Kidney (tissue), 14 donors: ENCODE measurements around the gene HHATL. TPM values are rescaled to one million over a fixed set of nuclear protein-coding genes. Genes with fewer than 3 reads are reported as not detected.

Experiments
- DNase-seq, 5 donors: peaks; one replicate each; pipeline ENCODE4 v3.0.0-alpha.2; 2013 to 2020
- FAIRE-seq: peaks from 2 replicates; lab custom pipeline; 2012; peaks lifted over from hg19 to GRCh38; lab: Jason Lieb, UNC
- H3K27ac ChIP-seq, 2 donors: one replicate each; pipeline ENCODE4 v1.7.0; 2013; ENCODE audit warnings: low read depth in 2 of 2, low read length in 2 of 2, inconsistent platforms in 1 of 2
- H3K27me3 ChIP-seq: one replicate; pipeline ENCODE4 v1.7.1; 2013; ENCODE audit warnings: low read length, inconsistent platforms; ENCODE audit not compliant: control insufficient read depth, insufficient read depth
- H3K36me3 ChIP-seq, 3 donors: one replicate each; pipeline versions ENCODE4 v1.7.0 to v1.7.1; 2013; ENCODE audit warnings: low read length in 3 of 3, control low read depth in 1 of 3, inconsistent platforms in 1 of 3; ENCODE audit not compliant: insufficient read depth in 3 of 3, control insufficient read depth in 2 of 3
- H3K4me1 ChIP-seq, 3 donors: one replicate each; pipeline versions ENCODE4 v1.7.0 to v1.7.1; 2013; ENCODE audit warnings: low read length in 3 of 3, inconsistent platforms in 1 of 3, low read depth in 1 of 3; ENCODE audit not compliant: control insufficient read depth in 2 of 3, insufficient read depth in 2 of 3
- H3K4me3 ChIP-seq, 3 donors: one replicate each; pipeline versions ENCODE4 v1.7.0 to v1.8.1; 2013; ENCODE audit warnings: low read length in 3 of 3, control low read depth in 1 of 3, inconsistent platforms in 1 of 3
- H3K9ac ChIP-seq, 3 donors: one replicate each; pipeline versions ENCODE4 v1.7.0 to v1.7.1; 2013; ENCODE audit warnings: low read length in 3 of 3, control low read depth in 1 of 3, inconsistent platforms in 1 of 3
- H3K9me3 ChIP-seq, 3 donors: one replicate each; pipeline versions ENCODE4 v1.7.0 to v1.7.1; 2013; ENCODE audit warnings: low read length in 3 of 3, control low read depth in 1 of 3, inconsistent platforms in 1 of 3; ENCODE audit not compliant: control insufficient read depth in 2 of 3, insufficient read depth in 1 of 3
- intact Hi-C: fragments of 100-400 bp; cut with DNase I; formaldehyde crosslinking; loops from one replicate; pipeline ENCODE4 v1.11.1; 2022
- polyA plus RNA-seq: library from polyadenylated mRNA; stranded (reverse); fragments of 350-450 nt; fragmentation: Illumina TruSeq; extraction: RNeasy Lipid Tissue Mini Kit (QIAGEN cat#74804); gene quantifications from one replicate; pipeline ENCODE4 v1.2.3, GENCODE V29; 2014; ENCODE audit warnings: low read depth, low replicate concordance; ENCODE audit not compliant: insufficient read depth
- total RNA-seq: library from RNA; stranded (reverse); fragmentation: NEBNext Ultra II Directional; extraction: Animal tissue kit (Norgen Biotek cat#: 25700); gene quantifications from one replicate; pipeline ENCODE4 v1.2.1, GENCODE V29; 2021
- TF ChIP-seq, protein P1 (sequence below): IDR thresholded peaks from 3 replicates; pipeline ENCODE4 v1.5.1; 2012; ENCODE audit warnings: mild to moderate bottlenecking, moderate library complexity, borderline replicate concordance; ENCODE audit not compliant: insufficient read depth; ENCODE audit errors: extremely low read depth
- donor health status: control.
- donor health status: control.
- donor health status: control.
- donor health status: control.
- donor health status: control.
- donor health status: DM: yes; HTN: yes; CAD: no.
- donor health status: Normal renal cell carcinoma (clear cell type).

Gene HHATL
- total and polyA plus RNA-seq, 2 donors from 2014 or later, result not detected

DNA sequence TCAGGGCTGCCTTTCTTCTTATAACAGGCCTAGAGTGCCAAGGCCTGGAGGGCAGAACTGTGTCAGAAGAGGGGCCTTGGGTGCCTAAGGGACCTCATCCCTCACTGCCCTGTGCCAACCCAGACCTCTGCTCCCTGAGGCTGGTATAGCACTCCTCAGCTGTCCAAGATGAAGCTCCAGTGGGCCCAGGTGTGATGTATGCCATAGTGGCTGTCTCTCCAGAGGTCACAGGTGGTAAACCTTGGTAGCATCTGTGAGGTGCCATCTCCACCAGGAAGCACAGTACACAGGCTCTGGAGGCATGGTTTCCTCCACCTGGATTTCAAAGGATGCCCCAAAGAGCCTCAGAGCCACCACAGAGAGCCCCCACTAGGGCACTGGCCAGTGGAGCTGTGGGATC lies 29.5 kb downstream of the HHATL start:
- DNase-seq, result peak in 1 of 5 donors; percentile 8
- no peak for FAIRE-seq

DNA sequence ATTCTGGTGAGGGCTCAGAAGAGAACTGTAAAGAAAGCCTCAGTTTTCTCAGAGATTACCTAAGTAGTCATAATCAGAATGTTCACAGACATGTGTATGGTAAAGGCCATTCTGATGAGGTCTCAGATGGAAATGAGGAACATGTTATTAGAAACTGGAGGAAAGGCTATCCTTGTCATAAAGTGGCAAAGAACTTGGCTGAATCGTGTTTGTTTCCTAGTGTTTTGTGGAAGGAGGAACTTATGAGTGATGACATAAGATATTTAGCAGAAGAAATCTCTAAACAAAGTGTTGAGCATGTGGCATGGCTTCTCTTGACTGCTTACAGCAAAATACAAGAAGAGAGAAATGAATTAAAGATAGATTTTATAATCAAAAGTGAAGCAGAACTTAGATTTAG lies 30.1 kb downstream of the HHATL start:
- intact Hi-C loops, result no loop called here
- no peak for FAIRE-seq
- H3K27ac ChIP-seq, result no peak overlapping the region
- H3K9ac ChIP-seq, result no peak overlapping the region
- no peaks in the 10 kb centered on the region for H3K27me3 ChIP-seq
- no peaks in the 10 kb centered on the region for H3K4me1 ChIP-seq
- no peak for DNase-seq
- H3K9me3 ChIP-seq, result peaks cover 0 to 3% (median 0%) of the 10 kb centered on the region in 3 donors
- TF ChIP-seq, protein P1, sequence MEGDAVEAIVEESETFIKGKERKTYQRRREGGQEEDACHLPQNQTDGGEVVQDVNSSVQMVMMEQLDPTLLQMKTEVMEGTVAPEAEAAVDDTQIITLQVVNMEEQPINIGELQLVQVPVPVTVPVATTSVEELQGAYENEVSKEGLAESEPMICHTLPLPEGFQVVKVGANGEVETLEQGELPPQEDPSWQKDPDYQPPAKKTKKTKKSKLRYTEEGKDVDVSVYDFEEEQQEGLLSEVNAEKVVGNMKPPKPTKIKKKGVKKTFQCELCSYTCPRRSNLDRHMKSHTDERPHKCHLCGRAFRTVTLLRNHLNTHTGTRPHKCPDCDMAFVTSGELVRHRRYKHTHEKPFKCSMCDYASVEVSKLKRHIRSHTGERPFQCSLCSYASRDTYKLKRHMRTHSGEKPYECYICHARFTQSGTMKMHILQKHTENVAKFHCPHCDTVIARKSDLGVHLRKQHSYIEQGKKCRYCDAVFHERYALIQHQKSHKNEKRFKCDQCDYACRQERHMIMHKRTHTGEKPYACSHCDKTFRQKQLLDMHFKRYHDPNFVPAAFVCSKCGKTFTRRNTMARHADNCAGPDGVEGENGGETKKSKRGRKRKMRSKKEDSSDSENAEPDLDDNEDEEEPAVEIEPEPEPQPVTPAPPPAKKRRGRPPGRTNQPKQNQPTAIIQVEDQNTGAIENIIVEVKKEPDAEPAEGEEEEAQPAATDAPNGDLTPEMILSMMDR, result no peak
- H3K4me3 ChIP-seq, result no peak overlapping the region
- no peaks in the 10 kb centered on the region for H3K36me3 ChIP-seq

More for the DNA sequence above, 29.5 kb downstream of the HHATL start:
- H3K4me3 ChIP-seq, result no peak overlapping the region
- H3K4me1 ChIP-seq, result no peaks in the 10 kb centered on the region
- no peaks in the 10 kb centered on the region for H3K27me3 ChIP-seq
- intact Hi-C loops, result no loop called here
- H3K36me3 ChIP-seq, result no peaks in the 10 kb centered on the region
- TF ChIP-seq, protein P1, result no peak
- peaks cover 0 to 3% (median 0%) of the 10 kb centered on the region in 3 donors for H3K9me3 ChIP-seq
- no peak overlapping the region for H3K27ac ChIP-seq
- no peak overlapping the region for H3K9ac ChIP-seq

DNA sequence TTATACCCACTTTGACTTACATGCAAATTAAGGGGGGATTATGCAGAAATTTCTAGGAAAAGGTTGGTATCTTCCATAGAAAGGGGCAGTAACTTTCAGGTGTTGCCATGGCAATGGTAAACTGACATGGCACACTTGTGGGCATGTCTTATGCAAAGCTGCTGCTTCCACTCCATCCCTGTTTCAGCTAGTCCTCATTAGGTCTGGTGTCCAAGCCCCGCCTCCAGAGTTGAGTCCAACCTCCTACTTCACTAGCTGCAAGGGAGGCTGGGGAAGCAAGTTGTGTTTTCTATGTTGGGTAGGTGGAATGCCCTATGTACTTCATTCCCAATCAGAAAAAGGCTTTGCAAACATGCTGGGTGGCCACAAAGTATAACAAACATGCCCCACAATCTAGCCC lies 31.9 kb downstream of the HHATL start:
- Histone ChIP-seq H3K9me3 (no peaks in the 10 kb centered on the region), H3K27me3 (no peaks in the 10 kb centered on the region), H3K27ac (no peak overlapping the region), H3K4me1 (peaks cover 0 to 2% (median 0%) of the 10 kb centered on the region in 3 donors), H3K36me3 (no peaks in the 10 kb centered on the region), H3K9ac (no peak overlapping the region), H3K4me3 (no peak overlapping the region)
- FAIRE-seq (no peak), DNase-seq (no peak)
- TF ChIP-seq, protein P1, result no peak
- intact Hi-C loops, result no loop called here

DNA sequence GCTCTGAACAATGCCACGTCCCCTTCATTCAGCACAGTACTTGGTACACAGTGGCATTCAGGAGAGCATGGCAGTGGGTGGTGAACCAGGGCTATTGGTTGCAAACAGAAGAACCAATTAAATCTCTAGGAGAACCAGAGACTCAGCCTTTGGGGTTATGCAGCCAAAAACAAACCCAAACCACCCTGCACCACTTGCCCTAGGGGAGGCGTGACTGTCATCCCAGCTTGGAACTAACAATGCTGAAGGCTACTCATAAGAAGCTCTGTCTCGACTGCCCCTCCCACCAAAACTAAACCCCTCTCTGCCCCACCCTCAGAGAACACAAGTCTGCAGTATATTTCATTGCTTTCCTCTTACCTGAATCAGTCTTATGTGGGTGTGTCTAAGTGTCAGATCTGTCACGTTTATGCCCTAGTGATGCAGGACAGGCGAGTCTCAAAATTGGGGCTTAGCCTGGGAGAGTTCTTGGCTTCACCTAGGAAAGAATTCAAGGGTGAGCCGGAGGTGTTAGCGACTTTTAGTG lies 32.5 kb downstream of the HHATL start:
- Histone ChIP-seq H3K9ac (no peak overlapping the region), H3K27me3 (no peaks in the 10 kb centered on the region), H3K4me3 (no peak overlapping the region), H3K4me1 (peaks cover 0 to 2% (median 0%) of the 10 kb centered on the region in 3 donors), H3K27ac (no peak overlapping the region), H3K9me3 (no peaks in the 10 kb centered on the region), H3K36me3 (no peaks in the 10 kb centered on the region)
- TF ChIP-seq, protein P1, result no peak
- FAIRE-seq (no peak), DNase-seq (no peak)
- intact Hi-C loops, result no loop called here
